Liver (tissue), 9 donors: ENCODE results near the gene RIOK1. TPM values are rescaled to one million over a fixed set of nuclear protein-coding genes. Genes with fewer than 3 reads are reported as not detected.

Experiments
- DNase-seq: peaks from one replicate; pipeline ENCODE4 v3.0.0-alpha.2; 2017; ENCODE audit warnings: low spot score
- H3K27ac ChIP-seq, 2 donors: one replicate each; pipeline ENCODE4 v1.7.0; 2013; ENCODE audit warnings: inconsistent platforms in 2 of 2, low read length in 2 of 2, control low read depth in 1 of 2, low read depth in 1 of 2, mild to moderate bottlenecking in 1 of 2
- H3K27me3 ChIP-seq, 4 donors: one replicate each; pipeline versions ENCODE4 v1.6.1 to v1.7.0; 2013; ENCODE audit warnings: low read length in 3 of 4, inconsistent platforms in 1 of 4, mild to moderate bottlenecking in 1 of 4, moderate library complexity in 1 of 4; ENCODE audit not compliant: control insufficient read depth in 4 of 4, insufficient read depth in 4 of 4
- H3K36me3 ChIP-seq, 4 donors: one replicate each; pipeline versions ENCODE4 v1.6.1 to v1.7.0; 2013; ENCODE audit warnings: low read length in 3 of 4, mild to moderate bottlenecking in 3 of 4, low read depth in 1 of 4, moderate library complexity in 1 of 4; ENCODE audit not compliant: control insufficient read depth in 4 of 4, insufficient read depth in 3 of 4
- H3K4me1 ChIP-seq, 4 donors: one replicate each; pipeline versions ENCODE4 v1.6.1 to v1.7.0; 2013; ENCODE audit warnings: low read length in 3 of 4, mild to moderate bottlenecking in 3 of 4, moderate library complexity in 1 of 4; ENCODE audit not compliant: control insufficient read depth in 4 of 4, insufficient read depth in 4 of 4
- H3K4me3 ChIP-seq, 3 donors: one replicate each; pipeline versions ENCODE4 v1.6.1 to v1.7.0; 2013; ENCODE audit warnings: low read length in 3 of 3, control low read depth in 1 of 3, low read depth in 1 of 3, mild to moderate bottlenecking in 1 of 3
- H3K9ac ChIP-seq, 2 donors: one replicate each; pipeline ENCODE4 v1.7.0; 2013; ENCODE audit warnings: low read length in 2 of 2, mild to moderate bottlenecking in 2 of 2, moderate library complexity in 2 of 2, control low read depth in 1 of 2, low read depth in 1 of 2
- H3K9me3 ChIP-seq, 4 donors: one replicate each; pipeline versions ENCODE4 v1.6.1 to v1.7.0; 2013; ENCODE audit warnings: low read length in 3 of 4; ENCODE audit not compliant: control insufficient read depth in 4 of 4
- ATF3 ChIP-seq: IDR thresholded peaks from 2 replicates; pipeline ENCODE4 v1.6.1; 2016; ENCODE audit warnings: antibody characterized with exemption
- CTCF ChIP-seq: fragments of 150-350 bp; IDR thresholded peaks from 2 replicates; pipeline ENCODE4 v1.5.1; 2017; ENCODE audit warnings: improper control_type of control experiment, low read depth, low read length; ENCODE audit not compliant: missing input control
- EGR1 ChIP-seq, 2 donors: IDR thresholded peaks; 2 replicates each; pipeline ENCODE4 v1.6.1; 2016 to 2018; ENCODE audit warnings: antibody characterized with exemption in 2 of 2, low read depth in 2 of 2
- FOXA1 ChIP-seq: IDR thresholded peaks from 2 replicates; pipeline ENCODE4 v1.6.1; 2016; ENCODE audit warnings: antibody characterized with exemption
- FOXA2 ChIP-seq: IDR thresholded peaks from 2 replicates; pipeline ENCODE4 v1.6.1; 2016; ENCODE audit warnings: antibody characterized with exemption
- HNF4A ChIP-seq, 2 donors: conservative IDR thresholded peaks; 2 replicates each; pipeline ENCODE4 v1.6.1; 2016; ENCODE audit warnings: antibody characterized with exemption in 2 of 2, mild to moderate bottlenecking in 2 of 2
- HNF4G ChIP-seq: IDR thresholded peaks from 2 replicates; pipeline ENCODE4 v1.6.1; 2016; ENCODE audit warnings: antibody characterized with exemption
- JUND ChIP-seq, 2 donors: IDR thresholded peaks; 2 replicates each; pipeline ENCODE4 v1.6.1; 2016; ENCODE audit warnings: antibody characterized with exemption in 2 of 2
- MAX ChIP-seq: IDR thresholded peaks from 2 replicates; pipeline ENCODE4 v1.6.1; 2016; ENCODE audit warnings: antibody characterized with exemption
- NR2F2 ChIP-seq: IDR thresholded peaks from 2 replicates; pipeline ENCODE4 v1.6.1; 2016; ENCODE audit warnings: antibody characterized with exemption
- RAD21 ChIP-seq, 2 donors: IDR thresholded peaks; 2 replicates each; pipeline ENCODE4 v1.6.1; 2016; ENCODE audit warnings: antibody characterized with exemption in 2 of 2, mild to moderate bottlenecking in 2 of 2
- REST ChIP-seq: IDR thresholded peaks from 2 replicates; pipeline ENCODE4 v1.6.1; 2016; ENCODE audit warnings: antibody characterized with exemption, mild to moderate bottlenecking
- RXRA ChIP-seq, 2 donors: IDR thresholded peaks; 2 replicates each; pipeline ENCODE4 v1.6.1; 2017 to 2018; ENCODE audit warnings: antibody characterized with exemption in 2 of 2, mild to moderate bottlenecking in 1 of 2
- YY1 ChIP-seq: IDR thresholded peaks from 2 replicates; pipeline ENCODE4 v1.6.1; 2016; ENCODE audit warnings: antibody characterized with exemption, mild to moderate bottlenecking
- ZBTB33 ChIP-seq: IDR thresholded peaks from 2 replicates; pipeline ENCODE4 v1.6.1; 2016; ENCODE audit warnings: antibody characterized with exemption
- WGBS: extraction: QIAGEN DNeasy Blood & Tissue Kit; methylation state at CpG from one replicate; pipeline ENCODE4 v1.1.7; 2013; 5-methylcytosine and 5-hydroxymethylcytosine counted together
- polyA plus RNA-seq, 2 donors: library from polyadenylated mRNA; stranded (reverse) in 1 of 2; unstranded in 1 of 2; fragments of 200-250 nt in 1 of 2; fragments of >200 nt in 1 of 2; fragmentation: Nextera tagmentation in 1 of 2; extraction: Ambion mirVana in 1 of 2; gene quantifications; one replicate each; pipeline versions ENCODE4 v1.2.1 to v1.2.3, GENCODE V29; 2013 to 2015
- total RNA-seq, 2 donors: library from RNA; depleted of rRNA; stranded (reverse); fragments of >200 nt; gene quantifications; one replicate each; pipeline ENCODE4 v1.2.3, GENCODE V29; 2014
- donor health status: healthy.
- donor health status: healthy.
- donor health status: healthy.
- donor health status: healthy.
- donor health status: healthy.

RIOK1 gene
- total and polyA plus RNA-seq, 4 donors, result 4.8 to 10.0 (median 6.6) TPM

GRCh38 chr6:7377961-7378360 lies 11.6 kb upstream of the RIOK1 start:
- no peak overlapping the region for H3K4me3 ChIP-seq
- H3K4me1 ChIP-seq, result no peaks in the 10 kb centered on the region
- no peak overlapping the region for H3K27ac ChIP-seq
- no peaks in the 10 kb centered on the region for H3K27me3 ChIP-seq
- no peaks in the 10 kb centered on the region for H3K9me3 ChIP-seq
- 89% methylated on average over 1 of the region's 1 CpG for WGBS
- no peaks in the 10 kb centered on the region for H3K36me3 ChIP-seq
- no peak for DNase-seq
- H3K9ac ChIP-seq, result no peak overlapping the region
- TF ChIP-seq CTCF, result no peak
- TF ChIP-seq FOXA2, result no peak
- TF ChIP-seq NR2F2, result no peak
- no peak for TF ChIP-seq FOXA1
- TF ChIP-seq EGR1 (IDR thresholded peaks at IDR 0.05; ENCODE audit: low read depth in 2 of 2), result no peak
- no peak for TF ChIP-seq YY1
- TF ChIP-seq ATF3, result no peak
- TF ChIP-seq RXRA (IDR thresholded peaks at IDR 0.05), result no peak
- no peak for TF ChIP-seq REST
- no peak for TF ChIP-seq ZBTB33
- no peak for TF ChIP-seq MAX
- TF ChIP-seq RAD21 (IDR thresholded peaks at IDR 0.05), result no peak
- no peak for TF ChIP-seq HNF4A (conservative IDR thresholded peaks at IDR 0.05)

GRCh38 chr6:7378740-7379139 lies 10.9 kb upstream of the RIOK1 start:
- H3K36me3 ChIP-seq, result no peaks in the 10 kb centered on the region
- WGBS, result 56% methylated on average over 4 of the region's 4 CpGs
- H3K9ac ChIP-seq, result no peak overlapping the region
- TF ChIP-seq FOXA1 (no peak), HNF4A (conservative IDR thresholded peaks at IDR 0.05) (no peak), RAD21 (IDR thresholded peaks at IDR 0.05) (no peak), JUND (IDR thresholded peaks at IDR 0.05) (no peak), EGR1 (IDR thresholded peaks at IDR 0.05; ENCODE audit: low read depth in 2 of 2) (no peak), YY1 (no peak), FOXA2 (no peak), HNF4G (no peak), NR2F2 (no peak), RXRA (IDR thresholded peaks at IDR 0.05) (no peak), ZBTB33 (no peak), REST (no peak), CTCF (no peak)
- no peaks in the 10 kb centered on the region for H3K27me3 ChIP-seq
- H3K4me3 ChIP-seq, result no peak overlapping the region
- no peak overlapping the region for H3K27ac ChIP-seq
- H3K9me3 ChIP-seq, result no peaks in the 10 kb centered on the region
- DNase-seq, result no peak
- no peaks in the 10 kb centered on the region for H3K4me1 ChIP-seq
